Bronchial epithelial cell (primary cell): ENCODE measurements around the gene CYP2F1. TPM values are rescaled to one million over a fixed set of nuclear protein-coding genes. Genes with fewer than 3 reads are reported as not detected.
"Not testable (repeated sequence)": the region's sequence is repeated elsewhere in the genome, so short reads cannot be mapped to it uniquely, and the experiment has no call there.

ENCODE experiments used
- DNase-seq: peaks from one replicate; pipeline ENCODE4 v3.0.0-alpha.2; 2010; ENCODE audit warnings: low read depth
- FAIRE-seq: peaks from 2 replicates; lab custom pipeline; 2011; peaks lifted over from hg19 to GRCh38; lab: Jason Lieb, UNC
- H3K27me3 ChIP-seq: 2 replicates; pipeline ENCODE4 v1.5.1; 2011; ENCODE audit warnings: low read length; ENCODE audit not compliant: control insufficient read depth, insufficient read depth
- H3K36me3 ChIP-seq: 2 replicates; pipeline ENCODE4 v1.5.1; 2011; ENCODE audit warnings: low read length; ENCODE audit not compliant: control insufficient read depth, insufficient read depth
- H3K4me3 ChIP-seq: 2 replicates; pipeline ENCODE4 v1.5.1; 2011; ENCODE audit warnings: mild to moderate bottlenecking, low read depth, low read length, control low read depth
- CTCF ChIP-seq: IDR thresholded peaks from 2 replicates; pipeline ENCODE4 v1.5.1; 2011; ENCODE audit warnings: mild to moderate bottlenecking, moderate library complexity, low read length, control low read depth, inconsistent platforms; ENCODE audit not compliant: insufficient read depth, severe bottlenecking
- total RNA-seq: library from RNA; depleted of rRNA; stranded (reverse); fragments of >200 nt; gene quantifications from 2 replicates; pipeline ENCODE4 v1.2.1, GENCODE V29; 2014

CYP2F1 gene
- total RNA-seq, 1 donor from 2014 or later, result not detected

- no peak for DNase-seq
- no peaks in the 10 kb centered on the region for H3K36me3 ChIP-seq
- H3K4me3 ChIP-seq, result no peak overlapping the region
- no peak for FAIRE-seq
- no peak for TF ChIP-seq CTCF
- H3K27me3 ChIP-seq, result no peaks in the 10 kb centered on the region
These were observed 9.6 kb downstream of the CYP2F1 start for GRCh38 chr19:41123716-41124294.

GRCh38 chr19:41126765-41127203 is 12.6 kb downstream of the CYP2F1 start:
- TF ChIP-seq CTCF, result peak; percentile 52
- not testable (repeated sequence) for H3K4me3 ChIP-seq, H3K27me3 ChIP-seq, H3K36me3 ChIP-seq
- FAIRE-seq, result peak; percentile 18
- peak; percentile 8 for DNase-seq

GRCh38 chr19:41127362-41127761 is 13.1 kb downstream of the CYP2F1 start:
- not testable (repeated sequence) for FAIRE-seq, H3K4me3 ChIP-seq, H3K27me3 ChIP-seq, H3K36me3 ChIP-seq, DNase-seq

GRCh38 chr19:41127801-41128300 is 13.6 kb downstream of the CYP2F1 start:
- H3K36me3 ChIP-seq, FAIRE-seq, H3K4me3 ChIP-seq, H3K27me3 ChIP-seq: not testable (repeated sequence)
- DNase-seq, result peak; percentile 33
- peak; percentile 23 for TF ChIP-seq CTCF

GRCh38 chr19:41128692-41129091 is 14.5 kb downstream of the CYP2F1 start:
- no peak for TF ChIP-seq CTCF
- no peak overlapping the region for H3K4me3 ChIP-seq
- H3K36me3 ChIP-seq, result no peaks in the 10 kb centered on the region
- DNase-seq (no peak), FAIRE-seq (no peak)
- H3K27me3 ChIP-seq, result peaks cover 3% of the 10 kb centered on the region

- Histone ChIP-seq H3K36me3 (no peaks in the 10 kb centered on the region), H3K27me3 (peaks cover 7% of the 10 kb centered on the region), H3K4me3 (no peak overlapping the region)
- TF ChIP-seq CTCF, result no peak
- DNase-seq (no peak), FAIRE-seq (no peak)
These were observed 17.0 kb downstream of the CYP2F1 start for GRCh38 chr19:41131186-41131585.
